CD4-positive, alpha-beta T cell treated with Interleukin-6 at 100 ng/mL for 8 hours (primary cell): Measurements from ENCODE around the gene AMBRA1.
"Not testable (repeated sequence)": the region's sequence is repeated elsewhere in the genome, so short reads cannot be mapped to it uniquely, and the experiment has no call there.

Experiments
- DNase-seq: peaks from one replicate; pipeline ENCODE4 v3.0.0-alpha.2; 2020; ENCODE audit warnings: mixed read lengths, low spot score

The AMBRA1 gene

GRCh38 chr11:46616551-46617133 lies 22.8 kb upstream of the AMBRA1 start:
- no peak for DNase-seq

GRCh38 chr11:46615756-46616155 lies 21.9 kb upstream of the AMBRA1 start:
- DNase-seq: no peak

GRCh38 chr11:46612326-46612725 lies 18.5 kb upstream of the AMBRA1 start:
- DNase-seq: no peak

GRCh38 chr11:46611526-46612304 lies 17.9 kb upstream of the AMBRA1 start:
- no peak for DNase-seq

- DNase-seq: no peak
Measured at GRCh38 chr11:46609386-46609785, 15.6 kb upstream of the AMBRA1 start.

GRCh38 chr11:46607516-46607915 lies 13.7 kb upstream of the AMBRA1 start:
- no peak for DNase-seq

- DNase-seq: no peak
Measured at GRCh38 chr11:46604796-46605195, 11.0 kb upstream of the AMBRA1 start.

- no peak for DNase-seq
Measured at GRCh38 chr11:46603704-46604308, 10.0 kb upstream of the AMBRA1 start.

- DNase-seq: no peak
Measured at GRCh38 chr11:46601129-46601528, 7.3 kb upstream of the AMBRA1 start.

- DNase-seq: no peak
Measured at GRCh38 chr11:46600194-46600960, 6.6 kb upstream of the AMBRA1 start.

GRCh38 chr11:46599340-46600193 lies 5.7 kb upstream of the AMBRA1 start:
- no peak for DNase-seq

- no peak for DNase-seq
Measured at GRCh38 chr11:46597609-46598219, 3.9 kb upstream of the AMBRA1 start.

- DNase-seq: no peak
Measured at GRCh38 chr11:46597155-46597554, 3.3 kb upstream of the AMBRA1 start.

GRCh38 chr11:46594785-46595184 lies 962 bp upstream of the AMBRA1 start:
- DNase-seq: no peak

GRCh38 chr11:46594374-46594700 lies 514 bp upstream of the AMBRA1 start:
- no peak for DNase-seq

GRCh38 chr11:46590740-46591605 lies 2.9 kb downstream of the AMBRA1 start:
- no peak for DNase-seq

GRCh38 chr11:46588915-46589314 lies 4.9 kb downstream of the AMBRA1 start:
- DNase-seq: no peak

- DNase-seq: no peak
Measured at GRCh38 chr11:46588131-46588530, 5.7 kb downstream of the AMBRA1 start.

GRCh38 chr11:46583513-46583912 lies 10.3 kb downstream of the AMBRA1 start:
- not testable (repeated sequence) for DNase-seq

GRCh38 chr11:46582588-46582987 lies 11.2 kb downstream of the AMBRA1 start:
- no peak for DNase-seq
